Stimulated activated CD4-positive, alpha-beta T cell treated with anti-CD3 and anti-CD28 coated beads, TNF-alpha, amount 100 ng/mL, for 4 hours (primary cell): ENCODE measurements around the gene GREM2.

Source experiments
- DNase-seq, 3 experiments: peaks; one replicate each; pipeline ENCODE4 v3.0.0-alpha.2; 2020; ENCODE audit warnings: low read depth in 3 of 3

The GREM2 gene

DNA sequence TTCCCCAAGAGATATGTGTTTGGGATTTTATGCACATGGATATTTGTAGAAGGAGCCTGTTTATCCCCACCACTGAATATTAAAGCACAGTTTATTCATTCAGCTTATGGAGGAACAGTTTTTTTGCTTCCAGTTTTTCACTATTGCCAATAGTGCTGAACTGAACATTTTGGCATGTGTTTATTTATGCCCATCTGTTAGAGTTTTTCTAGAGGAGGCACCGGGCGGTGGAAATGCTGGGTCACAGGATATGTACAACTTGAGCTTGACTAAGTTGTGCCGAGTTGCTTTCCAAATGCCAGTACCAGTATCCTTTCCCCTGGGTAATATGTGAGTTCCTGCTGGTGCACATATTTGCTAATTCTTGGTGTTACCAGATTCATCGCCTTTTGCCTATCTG lies 111.3 kb downstream of the GREM2 start:
- DNase-seq: no peak

DNA sequence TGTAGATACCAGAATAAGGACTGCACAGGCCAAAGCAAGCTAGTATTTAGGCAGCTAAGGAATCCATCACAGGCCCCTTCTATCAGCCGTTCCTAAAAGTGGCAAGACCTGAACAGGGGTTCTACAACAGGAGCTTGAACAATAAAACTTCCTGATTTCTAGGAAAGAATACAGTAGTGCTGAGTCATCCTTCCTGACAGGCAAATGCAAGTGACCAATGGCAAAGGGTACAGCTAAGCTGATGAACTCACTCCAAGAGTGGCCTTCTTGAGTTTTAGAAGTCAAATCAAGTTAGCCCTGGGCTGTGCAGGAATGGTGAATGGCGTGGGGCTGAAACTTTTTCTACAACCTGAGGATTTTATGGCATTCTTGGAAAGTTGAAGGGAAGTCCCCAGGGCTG lies 112.9 kb downstream of the GREM2 start:
- DNase-seq: no peak

DNA sequence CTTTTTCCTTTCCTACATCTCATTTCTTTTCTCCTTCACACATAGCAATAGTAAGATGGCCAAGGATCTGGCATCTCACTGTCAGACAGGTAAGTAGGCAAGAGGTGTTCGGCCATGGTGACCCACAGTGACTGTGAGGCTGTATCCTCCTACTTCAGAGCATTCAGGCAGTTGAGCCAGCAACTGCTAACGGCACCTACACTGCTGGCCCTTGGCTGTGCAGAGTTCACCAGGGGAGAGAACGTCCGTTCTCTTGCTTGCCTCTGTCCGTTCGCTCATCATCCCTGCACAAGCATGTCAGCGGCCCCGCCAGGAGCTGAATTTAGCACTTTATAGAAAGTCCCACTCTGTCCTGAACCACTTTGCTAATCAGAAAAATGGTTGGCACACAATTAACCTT lies 113.6 kb downstream of the GREM2 start:
- no peak for DNase-seq

DNA sequence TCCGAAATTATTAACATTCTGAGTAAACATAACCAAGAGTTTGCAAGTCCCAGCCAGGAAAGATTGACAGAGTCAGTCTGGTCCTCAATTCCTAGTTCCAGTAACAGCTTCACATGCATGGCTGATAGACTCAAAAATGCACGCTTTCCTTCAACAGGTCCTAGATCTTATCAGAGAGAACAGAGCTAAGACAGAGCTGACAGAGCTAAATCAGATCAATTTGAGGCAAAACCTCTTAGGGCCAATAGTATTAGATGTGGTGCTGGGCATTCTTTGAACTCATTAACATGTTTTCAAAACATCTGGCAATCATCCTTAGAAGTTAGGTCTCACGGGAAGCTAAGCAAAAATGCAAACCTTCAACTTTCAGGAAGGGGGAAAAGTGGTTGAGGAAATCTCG lies 114.0 kb downstream of the GREM2 start:
- no peak for DNase-seq

DNA sequence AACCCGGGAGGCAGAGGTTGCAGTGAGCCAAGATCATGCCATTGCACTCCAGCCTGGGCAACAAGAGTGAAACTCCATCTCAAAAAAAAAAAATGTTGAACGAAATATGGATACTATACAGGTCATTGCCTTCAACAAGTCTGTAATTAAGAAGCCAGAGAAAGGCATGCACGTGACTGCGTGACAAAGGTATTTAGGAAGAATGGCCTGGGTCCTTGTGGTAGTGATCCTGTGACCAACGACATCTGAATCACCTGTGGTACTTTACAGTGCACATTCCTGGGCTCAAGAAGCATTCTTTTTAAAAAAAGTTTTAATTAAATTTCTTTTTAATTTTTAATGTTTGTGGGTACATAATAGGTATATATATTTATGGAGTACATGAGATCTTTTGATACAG lies 115.0 kb downstream of the GREM2 start:
- DNase-seq: no peak

DNA sequence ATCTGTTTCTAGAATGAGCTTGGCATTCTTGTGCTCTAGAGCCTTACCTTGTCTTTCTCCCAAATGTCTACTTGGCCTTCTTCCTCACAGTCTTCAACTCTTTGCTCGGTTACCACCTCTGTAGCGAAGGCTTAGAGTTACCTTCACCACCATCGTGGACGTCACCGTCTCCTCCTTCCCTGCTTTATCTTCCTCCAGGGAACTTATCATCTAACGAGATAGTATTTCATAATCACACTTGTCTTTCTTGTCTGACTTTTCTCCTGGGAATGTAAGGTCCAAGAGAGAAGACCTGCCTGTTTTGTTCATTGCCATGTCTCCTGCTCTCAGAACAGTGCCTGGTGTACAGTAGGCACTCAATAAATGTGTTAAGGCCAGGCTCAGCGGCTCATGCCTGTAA lies 115.6 kb downstream of the GREM2 start:
- no peak for DNase-seq

DNA sequence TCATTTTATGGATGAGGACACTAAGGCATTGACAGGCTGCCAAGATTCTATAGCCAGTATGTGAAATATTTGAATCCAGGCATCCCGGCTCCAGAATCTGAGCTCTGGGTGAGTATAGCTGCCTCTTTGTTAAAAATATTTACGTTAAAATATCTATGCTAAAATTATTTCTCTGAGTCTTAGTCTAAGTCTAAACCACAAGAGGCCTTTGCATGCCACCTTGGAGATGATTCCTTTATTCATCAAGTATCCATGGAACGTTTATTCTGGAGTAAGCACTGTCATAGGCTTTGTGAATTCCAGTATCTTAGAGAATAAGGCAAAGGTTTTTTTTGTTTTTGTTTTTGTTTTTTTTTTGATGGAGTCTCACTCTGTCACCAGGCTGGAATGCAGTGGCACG lies 116.4 kb downstream of the GREM2 start:
- no peak for DNase-seq

DNA sequence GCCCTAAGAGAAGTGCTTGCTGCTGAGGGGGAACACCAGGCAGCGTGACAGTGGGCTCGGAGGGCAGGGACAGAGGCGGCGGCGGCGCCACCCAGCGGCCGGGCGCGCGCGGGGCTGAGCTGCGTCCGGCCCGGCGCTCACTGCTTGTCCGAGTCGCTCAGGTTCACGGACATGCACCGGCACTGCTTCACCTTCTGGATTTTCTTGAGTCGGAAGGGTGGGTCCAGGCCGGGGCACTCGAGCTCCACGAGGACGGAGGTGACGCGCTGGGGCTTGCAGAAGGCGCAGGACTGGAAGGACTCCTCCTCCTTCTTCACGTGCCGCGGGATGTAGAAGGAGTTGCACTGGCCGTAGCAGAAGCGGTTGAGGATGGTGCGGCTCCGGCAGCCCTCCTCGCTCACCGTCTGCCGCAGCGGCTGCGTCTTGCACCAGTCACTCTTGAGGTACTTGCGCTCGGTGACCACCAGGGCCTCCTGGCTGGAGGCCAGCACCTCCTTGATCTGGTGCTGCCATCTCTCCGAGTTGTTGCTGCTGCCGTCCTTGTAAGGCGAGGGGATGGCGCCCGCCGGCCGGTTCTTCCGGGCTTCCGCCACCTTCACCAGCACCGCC lies 119.0 kb downstream of the GREM2 start:
- DNase-seq: no peak

DNA sequence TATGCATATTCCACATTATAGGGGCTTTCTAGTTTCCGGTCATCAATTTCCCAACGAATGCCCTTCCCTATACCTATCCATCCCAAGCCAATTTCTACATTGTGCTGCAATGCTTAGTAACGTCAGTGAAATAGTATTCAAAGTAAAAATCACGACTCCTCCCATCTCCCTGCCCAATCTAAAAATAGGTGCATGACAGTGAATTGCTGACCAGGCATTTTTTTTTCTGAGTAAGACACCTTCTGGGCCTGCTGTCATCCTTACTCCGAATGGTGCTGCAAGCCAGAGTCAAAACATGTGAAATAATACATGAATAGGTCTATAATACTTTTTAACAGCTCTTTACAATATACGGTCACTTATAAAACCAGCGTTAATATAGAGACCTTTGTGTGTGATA lies 120.2 kb downstream of the GREM2 start:
- no peak for DNase-seq

DNA sequence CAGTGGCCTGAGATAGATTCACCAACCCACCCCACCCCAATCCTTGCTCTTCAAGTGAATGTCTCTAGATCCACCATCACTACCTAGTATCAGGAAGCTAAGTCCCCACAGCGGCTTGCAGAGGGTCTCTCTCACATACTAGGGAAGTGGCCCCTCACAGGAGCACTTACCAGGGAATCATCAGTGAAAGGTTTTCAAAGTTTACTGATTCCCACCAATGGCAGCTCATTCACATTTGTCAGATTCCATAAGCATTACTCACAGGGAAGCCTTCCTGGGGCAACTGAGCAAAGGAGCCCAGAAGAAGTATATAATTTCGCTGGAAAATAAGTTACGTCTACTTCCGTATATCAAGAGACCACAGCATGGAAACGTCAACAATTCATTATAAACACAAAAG lies 120.8 kb downstream of the GREM2 start:
- DNase-seq: no peak

DNA sequence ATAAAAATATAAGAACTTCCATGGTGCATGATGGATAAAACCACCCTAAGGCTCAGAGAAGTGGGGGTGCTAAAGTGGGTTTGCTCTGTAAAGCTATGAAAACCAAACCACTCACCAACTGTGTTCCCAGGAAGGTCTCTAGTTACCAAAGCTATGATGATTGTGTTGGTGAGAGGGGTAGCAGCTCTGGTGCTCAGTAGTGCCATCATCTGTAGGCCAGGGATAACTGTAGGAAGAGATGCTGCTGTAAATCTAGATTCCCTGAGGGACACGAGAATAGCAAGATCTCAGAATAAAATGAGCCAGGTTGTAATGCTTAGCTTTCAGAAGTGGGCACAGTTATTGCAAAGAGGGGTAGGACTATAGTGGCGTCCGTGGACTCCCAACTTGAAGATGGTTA lies 124.5 kb downstream of the GREM2 start:
- DNase-seq: no peak

DNA sequence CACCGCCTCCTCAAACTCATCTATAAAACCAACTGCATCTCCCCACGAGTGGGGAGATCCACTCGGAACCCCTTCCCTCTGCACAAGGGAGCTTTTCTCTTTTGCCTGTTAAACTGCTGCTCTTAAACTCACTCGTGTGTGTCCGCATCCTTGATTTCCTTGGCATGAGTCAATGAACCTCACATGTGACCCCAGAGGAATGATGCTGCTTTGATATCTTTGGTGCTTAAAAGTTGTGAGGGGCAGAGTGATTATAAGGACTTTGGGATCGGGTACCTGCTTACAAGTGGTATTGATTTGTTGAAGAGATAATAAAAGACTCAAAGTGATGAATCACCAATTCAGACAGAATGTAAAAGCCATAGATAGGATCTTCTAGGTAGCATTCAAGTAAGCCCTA lies 125.3 kb downstream of the GREM2 start:
- no peak for DNase-seq

DNA sequence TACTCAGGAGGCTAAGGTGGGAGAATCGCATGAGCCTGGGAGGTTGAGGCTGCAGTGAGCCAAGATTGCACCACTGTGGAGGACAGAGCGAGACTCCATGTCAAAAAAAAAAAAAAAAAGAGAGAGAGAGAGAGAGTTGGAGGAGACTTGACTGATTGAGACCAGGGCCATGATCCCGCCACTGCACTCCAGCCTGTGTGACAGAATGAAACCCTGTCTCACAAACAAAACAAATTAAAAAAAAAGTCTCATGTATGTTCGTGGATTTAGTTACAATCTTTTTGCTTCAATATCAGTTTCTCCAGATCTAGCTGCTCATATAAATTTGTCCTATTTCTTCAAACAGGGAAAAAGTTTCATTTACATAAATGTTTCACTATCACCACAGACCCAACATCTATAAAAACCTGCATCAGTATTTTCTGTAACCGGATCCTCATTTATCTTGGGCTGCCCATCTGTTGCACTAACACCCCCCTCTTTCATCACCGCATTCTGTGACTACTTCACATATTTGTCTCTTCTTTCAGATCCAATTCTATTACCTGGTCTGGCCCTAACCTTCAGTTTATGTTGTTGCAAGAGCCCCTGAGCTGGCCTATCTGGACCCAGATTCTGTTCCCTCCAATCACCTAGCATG lies 127.0 kb downstream of the GREM2 start:
- DNase-seq: no peak

DNA sequence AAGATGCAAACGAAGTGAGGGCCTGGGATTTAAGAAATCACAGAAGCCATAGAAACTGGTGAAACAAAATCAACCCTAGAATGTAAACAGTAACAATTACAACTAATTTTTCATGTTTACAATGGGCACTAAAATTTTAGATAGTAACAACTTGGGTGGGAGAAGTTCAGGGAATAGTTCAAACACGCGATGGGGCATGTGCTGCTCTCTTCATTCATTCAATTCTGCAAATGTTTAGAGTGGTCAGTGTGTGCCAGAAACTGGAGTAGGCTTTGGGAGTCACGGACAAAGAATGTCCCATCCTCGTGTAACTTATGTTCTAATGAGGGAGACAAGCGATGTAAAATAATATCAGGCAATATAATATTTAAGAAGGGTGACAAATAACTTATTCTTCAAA lies 133.4 kb downstream of the GREM2 start:
- no peak for DNase-seq

DNA sequence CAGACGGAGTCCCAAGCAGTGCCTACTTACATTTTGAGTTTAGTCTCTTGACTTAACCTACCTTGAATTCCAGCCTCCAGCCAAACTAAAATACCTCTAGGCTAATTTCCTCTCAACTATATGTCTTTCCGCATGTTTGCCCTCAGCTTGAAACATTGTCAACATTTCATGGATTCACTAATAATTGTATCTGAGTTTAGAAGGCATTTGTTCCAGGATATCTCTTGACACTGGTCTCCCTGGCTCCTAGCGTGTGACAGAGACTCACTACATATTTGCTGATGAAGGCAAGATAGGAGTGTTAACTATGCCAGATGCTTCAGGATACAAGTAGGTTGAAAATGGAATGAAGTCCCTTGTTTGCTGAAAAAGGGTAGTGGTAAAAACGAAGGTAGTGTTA lies 136.1 kb downstream of the GREM2 start:
- DNase-seq: no peak

DNA sequence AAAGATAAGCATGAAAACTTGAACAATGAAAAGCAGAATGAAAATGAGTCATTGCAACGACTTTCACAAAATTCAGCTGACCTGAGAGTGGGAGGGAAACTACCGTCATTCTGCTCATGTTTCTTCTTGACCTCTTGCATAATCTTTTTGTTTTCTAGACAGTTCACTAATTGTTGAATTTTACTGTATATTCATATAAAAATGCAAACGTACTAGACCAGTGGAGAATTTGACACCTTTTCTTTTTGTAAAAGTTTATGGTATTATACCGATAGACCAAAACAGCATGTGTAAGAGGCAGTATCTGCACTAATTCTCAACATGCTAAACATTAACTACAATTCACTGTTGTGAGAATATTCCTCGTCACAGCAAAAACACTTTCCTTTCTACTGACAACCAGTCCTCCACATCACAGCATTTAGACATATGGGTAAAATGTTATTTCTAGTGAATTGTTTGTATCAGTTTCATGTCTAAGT lies 137.8 kb downstream of the GREM2 start:
- no peak for DNase-seq

DNA sequence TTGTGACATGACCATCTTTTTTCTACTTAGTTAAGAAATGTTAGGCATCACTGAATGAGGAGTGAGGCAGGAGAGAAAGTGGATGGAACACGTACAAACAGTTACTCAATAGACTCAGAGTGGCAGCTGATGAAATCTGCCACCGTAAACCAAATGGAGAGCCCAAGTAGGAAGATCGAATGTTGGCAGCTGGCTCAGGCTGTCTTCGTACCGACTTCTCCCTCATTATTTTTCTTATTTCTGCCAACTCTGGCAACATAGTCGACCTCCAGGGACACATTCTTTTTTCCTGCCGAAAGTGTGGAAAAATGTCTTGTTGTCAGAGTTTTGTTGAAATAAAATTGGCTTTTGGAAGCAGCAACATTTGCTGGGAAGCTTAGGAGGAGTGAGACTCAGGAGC lies 143.3 kb downstream of the GREM2 start:
- DNase-seq: no peak

DNA sequence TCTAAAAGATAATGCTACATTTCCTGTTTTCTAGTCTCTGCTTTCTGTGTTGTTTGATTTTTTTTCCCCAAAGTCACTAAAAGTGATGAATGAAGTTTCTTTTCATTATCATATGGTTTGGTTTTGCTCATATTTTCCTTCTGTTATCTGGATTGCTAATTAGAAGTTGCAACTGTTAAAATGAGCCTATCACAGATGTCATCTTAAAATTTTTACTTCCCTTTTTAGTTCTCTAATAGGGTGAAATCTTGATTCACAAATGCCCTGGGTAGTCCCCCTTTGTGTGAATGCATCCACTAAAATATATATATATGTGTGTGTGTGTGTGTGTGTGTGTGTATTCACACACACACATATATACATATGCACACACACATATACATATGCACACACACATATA lies 144.1 kb downstream of the GREM2 start:
- no peak for DNase-seq

DNA sequence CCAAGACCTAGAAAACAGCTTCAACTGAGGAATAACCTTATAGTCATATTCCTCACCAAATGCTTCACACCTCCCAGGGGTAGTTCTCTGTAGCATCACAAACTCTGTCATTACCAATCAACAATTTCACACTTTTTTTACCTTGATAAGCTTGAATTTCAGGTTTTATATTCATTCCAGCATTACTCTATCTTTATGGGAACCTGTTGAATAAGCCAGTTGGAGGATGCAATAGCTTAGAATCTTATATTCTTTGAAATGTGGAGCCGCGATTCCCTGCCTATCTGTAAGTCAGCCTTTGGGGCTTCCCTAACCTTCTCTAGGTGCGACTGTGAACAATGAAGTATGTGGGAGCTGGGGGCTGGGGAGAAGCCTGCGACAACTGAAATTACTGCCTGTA lies 145.4 kb downstream of the GREM2 start:
- no peak for DNase-seq

DNA sequence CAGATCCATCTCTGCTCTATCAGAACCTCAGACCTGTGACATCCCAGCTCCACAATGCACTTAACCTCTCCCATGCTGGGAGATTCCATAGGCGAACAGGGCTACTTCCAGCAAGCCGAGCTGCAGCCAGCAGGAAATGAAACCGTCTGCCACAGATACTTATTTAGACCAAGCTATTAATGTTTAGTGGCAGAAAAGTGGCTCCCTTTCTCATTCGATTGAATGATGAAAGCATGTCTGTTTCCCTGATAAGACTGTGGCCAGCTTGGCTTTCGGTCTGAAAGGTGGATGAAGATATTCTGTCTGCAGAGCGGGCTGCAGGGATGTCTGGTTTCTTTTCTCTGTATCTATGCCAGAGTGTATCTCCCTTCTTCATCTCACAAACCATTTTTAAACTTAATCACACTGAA lies 146.4 kb downstream of the GREM2 start:
- DNase-seq: no peak

DNA sequence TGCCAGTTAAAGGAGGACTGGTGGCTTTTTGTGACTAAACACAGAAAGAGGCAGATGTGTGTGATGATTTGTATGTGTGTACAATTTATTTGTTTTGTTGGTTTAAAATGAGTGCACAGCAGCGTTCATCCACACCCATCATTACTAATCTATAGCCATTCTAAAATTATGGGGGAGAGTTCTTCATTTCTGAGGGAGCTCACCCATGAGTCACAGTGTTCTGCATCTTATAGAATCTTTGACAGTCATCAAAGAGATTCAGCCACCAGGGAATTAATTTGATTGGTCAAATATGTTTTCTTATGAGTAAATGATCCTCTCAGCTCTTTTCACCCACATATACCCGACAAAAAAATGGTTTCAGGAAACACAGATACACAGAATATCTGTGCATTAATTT lies 147.9 kb downstream of the GREM2 start:
- DNase-seq: no peak

DNA sequence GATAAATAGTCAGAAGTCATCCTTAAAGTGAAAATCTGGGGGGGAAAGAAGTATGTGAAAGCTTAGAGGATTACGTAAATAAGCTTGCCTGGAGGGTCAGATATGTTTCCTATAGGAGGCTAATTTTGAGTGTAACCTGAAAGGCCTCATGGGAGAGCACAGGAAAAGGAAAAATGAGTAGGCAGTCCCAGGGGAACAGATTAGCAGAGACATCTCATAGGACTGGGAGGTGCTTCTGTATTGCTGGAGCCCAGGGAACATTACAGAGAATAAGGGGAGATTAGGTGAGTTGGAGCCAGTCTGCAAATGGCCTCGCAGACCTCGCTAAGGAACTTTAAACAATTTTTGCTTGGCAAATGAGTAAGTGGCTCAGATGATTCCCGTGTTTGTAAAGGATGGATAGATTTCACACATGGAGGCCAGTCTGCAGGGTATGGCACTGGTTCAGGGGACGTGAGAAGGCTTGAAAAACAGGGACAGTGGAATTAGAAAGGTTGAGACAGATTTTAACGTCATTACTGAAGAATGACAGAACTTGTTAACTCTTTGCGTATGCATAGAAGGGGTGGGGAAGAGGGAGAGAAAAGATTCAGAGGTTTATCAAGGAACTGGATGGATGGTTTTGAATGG lies 149.1 kb downstream of the GREM2 start:
- no peak for DNase-seq

DNA sequence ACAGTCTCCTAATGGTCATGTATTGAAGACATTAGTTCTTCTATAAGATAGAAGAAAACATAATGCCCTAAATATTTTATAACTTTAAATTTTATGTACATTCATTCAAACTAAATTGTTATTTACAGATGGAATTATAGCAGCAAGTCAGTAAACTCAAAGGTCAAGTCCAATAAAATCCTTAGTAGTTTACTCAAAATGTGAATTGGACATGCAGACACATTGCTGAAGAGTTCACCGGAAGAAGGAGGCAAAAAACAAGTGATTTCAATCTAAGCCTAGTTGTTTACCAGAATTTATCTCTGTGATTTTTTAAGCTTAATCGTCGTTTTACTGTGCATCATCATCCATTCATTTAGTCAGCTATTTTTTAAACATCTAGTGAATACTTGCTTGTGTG lies 149.7 kb downstream of the GREM2 start:
- DNase-seq: no peak

DNA sequence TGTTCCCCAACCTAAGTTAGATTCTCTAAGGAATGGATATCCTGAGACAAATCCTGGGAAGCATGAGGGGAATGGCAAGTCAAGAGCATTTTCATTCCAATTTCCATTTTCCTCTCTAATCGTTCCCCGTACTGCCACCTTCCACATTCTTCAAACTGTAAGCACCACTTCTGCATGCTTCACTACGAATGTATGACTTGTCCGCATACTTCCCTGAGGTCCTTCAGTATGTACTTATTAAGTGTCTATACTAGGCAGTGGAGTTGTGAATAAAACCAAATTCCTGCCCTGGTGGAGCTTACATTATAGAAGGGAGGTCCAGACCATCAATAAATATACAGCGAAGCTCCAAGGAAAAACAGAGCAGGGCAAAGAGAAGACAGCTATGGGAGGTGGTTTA lies 154.8 kb downstream of the GREM2 start:
- no peak for DNase-seq
